ENCODE results near the gene TEAD1.

TEAD1 gene

GRCh38 chr11:12686246-12687060, 12.2 kb downstream of the TEAD1 start:
- no peak for DNase-seq (ENCODE audit: low read depth)

- DNase-seq (ENCODE audit: low read depth) = no peak
These were observed 13.0 kb downstream of the TEAD1 start for GRCh38 chr11:12687216-12687623.

GRCh38 chr11:12687740-12688139, 13.5 kb downstream of the TEAD1 start:
- DNase-seq (ENCODE audit: low read depth) = no peak

GRCh38 chr11:12689029-12689755, 15.0 kb downstream of the TEAD1 start:
- DNase-seq (ENCODE audit: low read depth) = no peak

- no peak for DNase-seq (ENCODE audit: low read depth)
These were observed 16.4 kb downstream of the TEAD1 start for GRCh38 chr11:12690663-12691062.

- no peak for DNase-seq (ENCODE audit: low read depth)
These were observed 17.3 kb downstream of the TEAD1 start for GRCh38 chr11:12691473-12691872.

GRCh38 chr11:12692229-12693075, 18.2 kb downstream of the TEAD1 start:
- no peak for DNase-seq (ENCODE audit: low read depth)

GRCh38 chr11:12693094-12693478, 18.9 kb downstream of the TEAD1 start:
- no peak for DNase-seq (ENCODE audit: low read depth)

GRCh38 chr11:12693479-12694182, 19.4 kb downstream of the TEAD1 start:
- no peak for DNase-seq (ENCODE audit: low read depth)

GRCh38 chr11:12694183-12694531, 19.9 kb downstream of the TEAD1 start:
- no peak for DNase-seq (ENCODE audit: low read depth)

GRCh38 chr11:12695221-12695794, 21.1 kb downstream of the TEAD1 start:
- DNase-seq (ENCODE audit: low read depth) = no peak

- no peak for DNase-seq (ENCODE audit: low read depth)
These were observed 21.7 kb downstream of the TEAD1 start for GRCh38 chr11:12695873-12696272.

- no peak for DNase-seq (ENCODE audit: low read depth)
These were observed 22.8 kb downstream of the TEAD1 start for GRCh38 chr11:12696911-12697581.

- DNase-seq (ENCODE audit: low read depth) = no peak
These were observed 23.8 kb downstream of the TEAD1 start for GRCh38 chr11:12698048-12698447.

GRCh38 chr11:12701811-12702592, 27.8 kb downstream of the TEAD1 start:
- no peak for DNase-seq (ENCODE audit: low read depth)

- DNase-seq (ENCODE audit: low read depth) = no peak
These were observed 28.8 kb downstream of the TEAD1 start for GRCh38 chr11:12702999-12703453.

GRCh38 chr11:12704049-12704448, 29.8 kb downstream of the TEAD1 start:
- DNase-seq (ENCODE audit: low read depth) = no peak

GRCh38 chr11:12705874-12706273, 31.7 kb downstream of the TEAD1 start:
- no peak for DNase-seq (ENCODE audit: low read depth)

- no peak for DNase-seq (ENCODE audit: low read depth)
These were observed 32.6 kb downstream of the TEAD1 start for GRCh38 chr11:12706545-12707499.
